IPS-NIHi7 (cell line): ENCODE measurements around the gene SCLT1.

ENCODE experiments used
- DNase-seq: peaks from one replicate; pipeline ENCODE4 v3.0.0; 2012; ENCODE audit warnings: mixed read lengths; ENCODE audit errors: extremely low spot score

The SCLT1 gene

DNA sequence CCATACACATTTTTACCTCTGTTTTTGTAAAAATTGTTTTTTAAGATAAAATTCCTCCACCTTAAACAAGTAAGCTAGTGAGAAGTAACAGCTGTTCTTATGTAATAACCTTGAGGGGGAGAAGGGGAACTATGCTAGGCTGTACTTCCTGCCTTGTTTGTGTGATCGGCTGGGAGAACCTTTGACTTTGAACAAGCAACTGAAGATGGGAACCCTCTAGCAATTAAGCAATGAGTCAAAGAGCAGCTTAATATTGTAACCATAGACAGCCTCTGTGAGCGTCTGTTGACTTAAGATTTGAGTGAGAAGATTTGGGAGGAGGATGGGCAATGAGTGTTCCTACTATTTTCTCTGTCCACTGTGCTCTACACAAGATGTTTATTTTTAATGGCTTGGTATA is 135.1 kb downstream of the SCLT1 start:
- DNase-seq, result no peak

DNA sequence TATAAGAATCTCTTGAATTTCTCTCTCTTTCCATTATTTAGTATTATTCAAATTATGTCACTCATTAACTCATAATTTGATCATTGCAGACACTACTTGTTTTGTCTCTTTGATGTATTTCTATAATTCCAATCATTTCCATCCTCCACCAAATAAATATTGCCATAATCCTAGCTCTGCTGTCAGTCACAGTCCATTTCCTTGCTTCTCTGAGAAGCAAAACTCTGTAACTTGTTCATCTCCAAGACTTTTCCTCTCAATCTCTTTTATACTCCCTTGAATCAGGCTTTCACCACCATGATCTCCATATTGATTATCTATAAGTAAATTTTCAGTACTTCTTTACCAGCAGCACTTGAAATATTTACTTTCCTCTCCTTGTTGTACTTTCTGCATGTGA is 135.9 kb downstream of the SCLT1 start:
- DNase-seq, result no peak

DNA sequence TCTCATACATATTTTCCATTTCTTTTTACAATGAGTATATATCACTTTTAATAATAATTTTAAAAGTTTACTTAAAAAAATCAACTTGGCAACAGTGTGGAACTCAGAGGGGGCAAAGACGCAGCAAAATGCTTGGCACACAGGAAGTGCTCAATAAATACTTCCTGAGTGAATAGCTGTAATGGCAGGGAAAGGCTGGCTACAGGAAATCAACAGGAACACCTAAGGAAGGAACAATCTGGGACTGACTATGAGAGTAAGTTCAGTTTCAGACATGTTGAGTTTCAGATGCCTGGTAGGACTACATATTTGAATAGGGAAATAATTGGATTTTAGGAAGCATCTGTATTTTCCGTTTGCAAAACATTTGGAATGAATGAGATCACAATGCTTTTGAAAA is 137.6 kb downstream of the SCLT1 start:
- no peak for DNase-seq

DNA sequence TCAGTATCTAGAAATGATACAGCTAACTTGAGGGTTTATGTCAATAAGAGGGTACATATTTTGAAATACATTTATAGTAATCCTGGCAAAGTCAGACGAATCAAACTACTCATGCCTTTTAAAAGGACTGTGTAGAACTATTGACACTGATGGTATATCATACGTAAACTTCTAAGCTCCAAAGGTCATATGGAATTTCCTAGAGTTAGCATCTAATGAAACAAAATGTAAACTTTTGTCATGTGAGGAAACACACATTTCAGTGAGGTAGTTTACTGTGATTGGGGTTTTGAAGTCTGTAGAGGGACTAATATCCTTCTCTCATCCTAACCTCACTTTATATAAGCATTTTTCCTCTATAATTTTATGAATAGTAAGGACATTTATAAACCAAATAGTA is 138.4 kb downstream of the SCLT1 start:
- no peak for DNase-seq

DNA sequence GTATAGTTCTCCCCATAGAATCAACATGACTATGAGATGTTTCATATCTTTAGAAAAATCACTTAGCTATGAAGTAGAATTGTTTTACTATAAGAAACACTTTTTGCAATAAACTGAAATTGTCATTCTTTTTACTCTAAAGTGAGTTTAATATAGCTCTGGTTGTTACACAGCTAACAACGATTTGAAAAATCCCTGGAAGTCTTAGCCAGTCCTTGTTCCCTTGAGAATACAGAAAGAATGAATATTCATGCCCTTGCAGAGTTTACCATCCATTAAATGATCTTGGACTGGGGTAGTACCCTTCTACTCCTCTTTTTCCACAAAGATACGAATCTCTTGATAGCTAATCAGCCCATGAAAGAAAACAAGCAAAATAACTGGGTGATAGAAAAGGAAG is 142.0 kb downstream of the SCLT1 start:
- DNase-seq, result no peak

DNA sequence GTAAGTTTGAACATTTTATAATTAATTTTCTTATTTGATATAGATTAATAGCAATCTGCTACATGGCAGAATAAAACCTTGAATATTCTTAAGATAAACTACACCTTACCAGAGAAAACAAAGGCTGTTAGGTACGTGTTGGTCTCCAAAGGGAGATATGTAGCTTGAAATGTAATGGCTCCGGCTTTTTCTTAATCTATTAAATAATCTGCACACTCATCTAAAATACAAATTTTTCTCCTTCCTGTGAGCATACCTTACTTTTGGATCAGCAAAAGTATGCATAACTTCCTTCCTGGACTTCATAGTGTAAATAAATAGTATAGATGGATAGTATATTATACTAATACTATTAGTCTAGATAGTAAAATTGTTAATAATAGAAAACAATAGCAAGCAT is 142.5 kb downstream of the SCLT1 start:
- DNase-seq, result no peak

DNA sequence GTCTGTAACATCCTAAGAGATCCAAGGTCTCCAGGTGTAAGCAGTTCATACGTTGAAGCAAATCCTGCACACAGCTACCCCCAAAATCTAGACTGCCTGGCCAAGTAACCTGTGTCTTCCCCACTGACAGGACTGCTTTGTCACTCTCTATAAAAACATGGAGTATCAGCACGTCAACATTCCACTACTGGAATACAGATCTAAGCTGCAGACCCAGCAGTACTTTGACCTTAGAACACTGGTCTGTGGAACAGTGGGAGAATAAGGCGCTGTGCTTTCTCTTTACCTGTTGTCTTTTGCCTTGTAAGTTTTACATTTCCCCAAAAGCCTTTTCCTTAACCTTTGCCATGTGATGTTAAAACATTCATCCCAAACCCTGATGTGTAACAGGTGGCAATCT is 146.4 kb downstream of the SCLT1 start:
- DNase-seq, result no peak

DNA sequence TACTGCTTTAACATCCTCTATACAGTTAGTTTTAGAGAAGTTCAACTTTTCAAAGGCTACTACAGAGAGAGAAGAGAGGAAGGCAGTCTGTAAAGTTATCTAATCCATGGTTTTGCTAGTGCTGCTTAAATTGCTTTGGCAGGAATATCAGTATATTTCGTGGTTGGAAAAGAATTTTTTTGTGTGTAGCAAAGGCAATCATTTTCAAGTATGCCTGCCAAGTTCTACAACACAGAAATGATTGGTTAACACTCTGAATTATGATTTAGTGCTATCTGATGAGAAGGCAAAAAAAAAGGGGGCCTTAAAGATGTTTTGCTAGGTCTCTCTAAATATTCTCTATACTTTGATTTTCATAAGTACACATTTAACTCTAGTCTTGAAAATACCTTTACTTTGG is 150.7 kb downstream of the SCLT1 start:
- DNase-seq, result no peak

DNA sequence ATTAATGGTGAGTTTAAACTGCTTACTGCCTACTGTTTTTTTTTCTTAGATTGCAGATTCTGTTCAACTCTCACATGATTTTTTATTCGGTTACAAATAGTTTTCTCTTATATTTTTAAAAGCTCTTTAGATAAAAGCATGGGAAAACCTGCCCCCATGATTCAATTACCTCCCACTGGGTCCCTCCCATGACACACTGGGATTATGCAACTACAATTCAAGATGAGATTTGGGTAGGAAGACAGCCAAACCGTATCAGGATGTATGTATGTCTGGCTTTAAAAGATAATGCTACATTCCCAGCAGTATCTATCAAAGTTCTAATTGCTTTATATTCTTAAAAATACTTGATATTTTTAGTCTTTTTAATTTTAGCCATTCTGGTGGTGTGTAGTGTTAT is 152.4 kb downstream of the SCLT1 start:
- no peak for DNase-seq

DNA sequence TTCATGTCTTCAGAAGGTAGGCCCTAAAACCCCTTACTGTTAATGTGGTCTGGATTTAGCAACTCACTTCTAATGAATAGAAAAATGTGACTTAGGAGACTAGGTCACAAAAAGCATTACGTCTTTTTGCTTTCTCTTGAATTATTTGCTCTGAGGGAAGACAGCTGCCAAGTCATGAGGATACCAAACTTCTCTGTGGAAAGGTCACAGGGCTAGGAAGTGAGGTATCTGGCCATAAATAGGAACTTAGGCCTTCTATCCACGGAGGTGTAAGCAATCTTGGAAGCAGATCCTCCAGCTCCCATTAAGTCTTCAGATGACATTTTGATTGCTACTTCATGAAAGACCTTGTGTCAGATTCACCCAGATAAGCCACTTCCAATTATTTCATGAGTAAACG is 163.3 kb downstream of the SCLT1 start:
- DNase-seq, result no peak

DNA sequence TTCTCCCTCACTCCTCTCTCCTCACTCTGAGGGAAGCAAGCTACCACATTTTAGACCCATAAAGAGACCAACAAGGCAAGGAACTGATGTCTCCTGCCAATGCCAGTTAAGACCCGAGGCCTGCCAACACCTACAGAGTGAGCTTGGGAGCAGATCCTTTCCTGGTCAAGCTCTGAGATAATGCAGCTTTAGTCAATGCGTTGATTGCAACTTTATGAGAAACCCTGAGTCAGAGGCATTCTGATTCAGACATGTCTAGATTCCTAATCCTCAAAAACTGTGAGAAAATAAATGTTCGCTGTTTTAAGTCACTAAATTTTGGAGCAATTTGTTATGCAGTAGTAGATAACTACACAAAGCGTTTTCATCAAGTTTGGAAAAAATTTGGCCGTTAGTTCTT is 168.4 kb downstream of the SCLT1 start:
- no peak for DNase-seq

DNA sequence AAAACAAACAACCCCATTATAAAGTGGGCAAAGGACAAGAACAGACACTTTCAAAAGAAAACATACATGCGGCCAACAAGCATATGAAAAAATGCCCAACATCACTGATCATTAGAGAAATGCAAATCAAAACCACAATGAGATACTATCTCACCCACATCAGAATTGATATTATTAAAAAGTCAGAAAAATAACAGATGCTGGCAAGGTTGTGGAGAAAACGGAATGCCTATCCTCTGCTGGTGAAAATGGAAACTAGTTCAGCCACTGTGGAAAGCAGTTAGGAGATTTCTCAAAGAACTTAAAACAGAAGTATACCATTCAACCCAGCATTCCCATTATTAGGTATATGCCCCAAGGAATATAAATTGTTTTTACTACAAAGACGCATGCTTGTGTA is 171.4 kb downstream of the SCLT1 start:
- no peak for DNase-seq

DNA sequence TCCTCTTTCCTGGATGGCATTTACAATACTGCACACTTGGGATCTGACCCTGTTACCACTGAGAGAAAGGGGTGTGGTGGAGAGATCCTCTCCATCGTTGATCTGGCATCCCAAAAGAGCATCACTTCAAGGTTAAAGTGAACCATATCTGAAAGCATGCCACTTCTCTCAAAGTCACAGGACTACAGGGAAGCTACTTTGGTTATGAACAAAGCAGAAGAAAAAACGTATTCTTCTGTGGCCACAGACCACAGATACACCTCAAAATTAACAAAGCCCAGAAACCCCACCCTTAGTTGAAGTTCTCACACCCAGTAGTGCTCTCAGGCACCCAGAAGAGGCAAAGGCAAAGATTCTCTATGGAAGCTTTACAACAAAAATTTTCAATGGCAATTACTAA is 175.6 kb downstream of the SCLT1 start:
- no peak for DNase-seq

DNA sequence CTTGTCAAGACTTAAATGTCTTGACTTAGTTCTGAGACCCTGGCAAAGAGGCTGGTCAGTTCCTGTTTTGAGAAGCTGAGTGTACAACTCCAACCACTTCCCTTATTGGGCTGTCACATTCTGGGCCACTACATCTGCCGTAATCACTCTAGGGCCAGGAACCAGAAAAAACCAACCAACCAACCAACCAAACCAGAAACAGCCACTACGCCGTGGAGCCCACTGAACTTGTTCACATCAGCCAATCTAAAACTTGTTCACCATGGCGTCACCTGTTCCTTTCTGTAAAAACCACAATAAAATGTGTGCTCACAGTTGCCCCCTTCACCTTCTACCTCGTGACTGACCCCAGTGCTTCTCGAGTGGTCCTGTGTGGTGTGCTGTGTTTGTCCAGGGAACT is 176.5 kb downstream of the SCLT1 start:
- DNase-seq, result no peak

DNA sequence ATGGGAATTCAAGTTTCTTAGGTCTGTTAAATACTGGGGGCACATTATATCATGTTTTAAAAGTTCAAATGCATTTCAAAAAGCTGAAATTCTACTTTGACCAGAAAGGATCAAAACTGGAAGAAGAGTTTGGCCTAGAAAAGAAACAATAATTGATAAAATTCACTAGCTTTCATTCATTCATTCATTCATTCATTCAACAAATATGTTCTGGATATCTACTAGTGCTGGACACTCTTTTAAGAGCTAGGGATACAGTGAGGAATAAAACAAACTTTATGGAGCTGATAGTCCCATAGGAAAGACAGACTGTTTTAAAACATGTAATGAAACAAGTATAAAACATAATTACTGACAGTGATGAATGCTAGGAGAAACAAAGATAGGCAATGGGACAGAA is 177.8 kb downstream of the SCLT1 start:
- no peak for DNase-seq

DNA sequence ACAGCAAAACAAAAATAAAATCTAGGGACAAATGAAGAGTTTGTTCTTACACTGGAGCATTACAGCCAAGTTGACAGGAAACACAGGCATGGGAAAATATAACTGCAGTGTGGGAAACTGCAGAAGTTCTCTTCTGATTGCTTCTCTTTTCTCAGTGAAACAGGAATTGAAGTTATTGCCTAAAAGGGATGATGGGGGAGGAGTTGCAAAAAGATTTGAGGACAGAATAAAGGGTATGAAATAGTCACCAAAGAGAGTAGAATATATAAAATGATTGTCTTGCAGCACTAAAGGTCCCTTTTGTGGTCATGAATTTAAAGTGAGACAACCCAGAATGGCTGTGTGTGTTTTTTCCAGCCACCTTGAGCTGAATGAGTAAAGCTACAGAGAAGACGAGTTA is 180.1 kb downstream of the SCLT1 start:
- DNase-seq, result no peak

DNA sequence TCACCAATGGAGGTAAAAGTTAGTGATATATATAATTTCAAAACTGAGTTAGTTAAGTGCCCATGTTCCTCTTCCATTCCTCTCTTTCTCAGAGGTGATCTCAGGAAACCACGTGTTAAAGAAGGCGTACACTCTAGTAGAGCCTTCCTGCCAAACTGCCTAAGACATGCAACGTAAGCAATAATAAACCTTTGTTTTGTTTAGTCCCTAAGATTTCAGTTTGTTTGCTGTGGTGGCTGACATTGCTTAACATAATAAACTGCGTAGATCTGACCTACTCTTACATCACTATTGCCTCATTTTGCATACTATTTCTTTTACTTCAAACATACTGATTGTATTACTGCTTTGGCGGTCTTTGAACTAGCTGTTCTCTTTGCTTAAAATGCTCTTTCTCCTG is 184.6 kb downstream of the SCLT1 start:
- DNase-seq, result no peak

DNA sequence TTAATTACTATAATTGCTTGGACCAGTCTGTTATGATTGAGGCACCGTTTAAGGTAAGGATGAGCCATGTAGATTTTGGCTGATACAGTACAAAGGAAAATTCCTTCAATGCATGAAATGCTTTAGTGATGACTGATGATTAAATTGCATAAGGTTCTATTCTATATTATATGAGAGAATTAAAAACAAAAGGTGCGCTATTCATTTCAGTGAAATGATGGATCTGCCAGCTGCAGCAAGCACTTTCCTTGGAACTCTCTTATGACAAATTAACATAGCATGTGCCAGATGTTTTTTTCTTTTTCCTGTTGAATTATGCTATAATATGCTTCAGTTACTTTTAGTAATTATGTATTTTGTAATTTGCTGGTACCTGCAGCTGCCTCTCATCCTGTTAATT is 185.4 kb downstream of the SCLT1 start:
- no peak for DNase-seq

DNA sequence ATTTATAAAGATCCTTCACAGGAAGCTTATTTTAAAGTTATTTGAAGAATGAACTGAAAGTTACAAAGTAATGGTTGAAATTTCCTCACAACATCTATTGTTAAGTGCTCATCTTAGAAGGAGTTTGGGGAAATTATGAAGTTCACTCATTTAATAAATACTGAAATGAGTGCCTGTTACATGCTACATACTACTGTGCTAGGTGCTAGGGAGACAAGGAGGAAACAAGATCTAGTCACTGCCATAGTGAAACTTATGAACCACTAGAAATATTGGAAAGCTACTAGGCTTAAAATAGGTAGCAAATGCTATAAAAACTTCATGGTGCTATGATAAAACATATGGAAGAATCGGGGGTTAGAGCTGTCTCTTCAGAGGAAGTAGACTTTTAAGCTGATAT is 186.8 kb downstream of the SCLT1 start:
- DNase-seq, result no peak

DNA sequence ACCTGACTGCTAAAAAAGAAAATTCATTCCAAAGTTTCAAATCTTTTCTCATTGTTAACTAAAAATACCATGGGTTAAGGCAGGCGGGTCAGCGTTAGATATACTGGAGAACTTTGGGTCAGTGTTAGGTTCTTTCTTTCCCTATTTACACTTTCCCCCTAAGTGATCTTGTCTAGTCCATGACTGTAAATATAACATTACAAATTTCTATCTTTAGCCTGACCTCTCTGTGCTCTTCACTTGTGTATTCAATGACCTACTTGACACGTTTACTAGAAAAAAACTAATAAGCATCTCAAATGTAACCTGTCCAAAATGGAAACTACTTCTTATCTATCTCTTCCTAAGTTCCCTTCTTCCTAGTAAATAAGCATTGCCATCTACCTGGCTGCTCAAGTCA is 188.5 kb downstream of the SCLT1 start:
- no peak for DNase-seq

DNA sequence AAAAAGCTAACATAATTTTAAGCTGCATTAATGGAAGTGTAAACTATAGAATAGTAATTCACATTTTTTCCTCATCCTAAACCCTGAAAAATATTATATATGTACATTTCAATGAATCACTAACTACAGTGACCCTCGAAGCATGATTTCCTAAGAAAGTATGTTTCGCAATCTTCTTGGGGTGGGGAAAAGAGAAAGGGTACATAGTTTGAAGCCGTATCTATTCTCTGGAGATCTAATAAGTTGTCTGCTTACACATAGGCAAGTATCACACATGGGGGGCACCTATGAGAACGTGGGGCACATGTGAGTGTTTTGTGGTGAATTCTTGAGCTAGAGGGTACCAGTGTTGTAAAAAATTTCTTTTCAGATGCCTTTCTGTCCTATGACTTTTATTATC is 212.7 kb downstream of the SCLT1 start:
- no peak for DNase-seq

DNA sequence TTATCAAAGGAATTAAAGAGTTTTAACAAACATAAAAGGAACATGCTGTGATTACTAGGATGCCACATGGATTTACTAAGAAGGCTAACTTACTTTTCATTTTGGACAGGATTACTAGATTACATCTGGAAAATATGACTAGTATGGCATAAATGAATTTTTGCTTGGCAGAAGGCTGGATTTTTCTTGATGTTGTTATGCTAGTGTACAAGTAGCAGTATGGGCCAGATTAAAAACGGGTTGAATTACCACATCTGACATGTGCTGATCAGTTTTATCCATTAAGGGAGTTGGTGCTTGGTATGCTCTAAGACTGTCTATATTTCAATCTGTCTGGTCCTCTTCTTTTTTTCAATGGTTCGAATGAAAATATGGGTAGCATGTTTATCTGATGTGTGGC is 213.4 kb downstream of the SCLT1 start:
- no peak for DNase-seq

DNA sequence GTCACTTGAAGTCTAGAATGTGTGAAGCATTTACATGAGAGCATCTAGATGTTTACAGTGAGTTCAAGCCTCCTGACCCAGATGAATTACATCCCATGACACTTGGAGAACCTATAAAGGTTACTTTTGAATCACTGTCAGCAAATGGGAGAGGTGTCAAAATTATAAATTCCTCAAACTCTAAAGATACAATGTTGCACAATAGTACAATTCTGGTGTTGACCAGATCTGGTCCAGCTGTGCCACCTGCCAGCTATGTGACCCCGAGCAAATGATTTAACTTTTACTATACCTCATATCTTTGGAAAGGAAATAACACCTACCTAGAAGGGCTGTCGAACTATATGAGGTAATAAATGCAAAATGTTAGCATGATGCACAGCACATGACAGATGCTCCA is 214.1 kb downstream of the SCLT1 start:
- DNase-seq, result no peak

DNA sequence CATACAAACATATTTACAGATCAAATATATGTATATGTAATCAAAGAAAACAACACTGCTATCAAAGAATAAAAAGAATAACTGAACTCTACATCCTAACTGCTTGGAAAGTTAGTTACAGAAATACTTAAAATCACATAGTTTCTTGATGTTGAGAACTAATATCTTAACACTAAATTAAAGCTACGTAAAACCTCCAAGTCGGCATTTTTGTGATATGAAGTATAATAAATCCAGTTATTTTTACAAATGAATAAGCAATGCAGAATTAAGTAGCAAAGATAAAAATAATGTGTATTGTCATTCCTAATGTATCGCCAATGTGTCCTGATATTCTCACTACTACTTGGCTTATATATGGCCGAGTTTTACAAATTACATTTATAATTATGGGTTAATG is 215.4 kb downstream of the SCLT1 start:
- DNase-seq, result no peak

DNA sequence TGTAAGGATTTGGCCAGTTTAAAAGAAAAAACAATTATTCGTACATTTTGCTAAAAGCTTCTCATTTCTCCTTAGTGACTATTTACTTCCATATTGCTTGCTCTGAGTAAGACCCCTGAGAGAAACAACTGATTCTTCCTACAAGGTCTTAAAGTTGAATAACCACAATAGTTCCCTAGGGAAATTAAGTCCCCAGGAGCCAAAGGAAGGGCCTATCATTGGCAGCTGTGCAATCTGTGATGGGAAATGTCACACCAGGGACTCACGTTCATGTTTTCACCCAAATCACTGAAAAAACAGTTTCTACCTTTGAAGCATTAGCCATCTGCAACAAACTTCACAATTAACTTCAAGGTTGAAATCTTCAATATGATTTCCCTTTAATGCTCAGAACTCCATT is 217.1 kb downstream of the SCLT1 start:
- DNase-seq, result no peak
